T-helper 9 cell (primary cell): ENCODE results near the gene NT5C1A.

Experiments used
- DNase-seq: peaks from one replicate; pipeline ENCODE4 v3.0.0-alpha.2; 2020

NT5C1A gene

DNA sequence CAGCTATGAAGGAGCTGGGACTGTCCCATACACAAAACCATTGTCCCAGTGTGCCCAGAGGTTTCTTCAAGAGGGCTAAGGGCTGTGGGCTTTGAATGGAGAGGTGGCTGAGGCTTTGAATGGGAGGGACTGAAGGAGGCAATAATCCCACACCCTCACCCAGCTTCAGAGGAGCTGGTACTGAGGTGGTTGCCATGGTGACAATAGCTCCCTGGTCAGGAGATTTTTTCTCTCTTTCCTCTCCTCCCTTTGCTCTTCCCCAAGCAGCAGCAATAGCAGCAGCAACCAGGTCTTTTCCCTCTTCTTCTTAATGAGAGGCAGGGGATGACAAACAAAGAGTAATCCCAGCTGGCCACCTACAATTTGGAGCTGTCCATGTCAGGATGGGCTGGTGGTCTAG, 17.7 kb upstream of the NT5C1A start:
- DNase-seq: no peak

DNA sequence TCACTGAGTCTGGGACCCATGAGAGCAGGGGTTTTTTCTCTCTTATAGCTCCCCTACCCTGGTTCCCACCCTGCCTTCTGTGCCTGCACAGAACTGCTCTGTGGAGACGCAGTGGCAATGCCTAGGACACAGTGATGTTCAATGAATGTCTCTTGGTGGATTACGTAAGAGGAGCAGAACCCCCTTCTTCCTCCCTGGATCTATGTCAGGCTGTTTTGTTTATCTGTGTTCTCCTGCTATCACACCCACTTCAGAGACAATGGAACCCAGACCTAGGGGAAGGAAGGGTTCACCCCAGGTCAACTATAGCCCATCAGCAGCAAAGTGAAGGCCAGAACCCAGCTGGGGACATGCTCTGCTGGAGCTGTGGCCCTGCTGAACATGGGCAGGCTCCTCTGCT, 17.3 kb upstream of the NT5C1A start:
- DNase-seq: no peak

DNA sequence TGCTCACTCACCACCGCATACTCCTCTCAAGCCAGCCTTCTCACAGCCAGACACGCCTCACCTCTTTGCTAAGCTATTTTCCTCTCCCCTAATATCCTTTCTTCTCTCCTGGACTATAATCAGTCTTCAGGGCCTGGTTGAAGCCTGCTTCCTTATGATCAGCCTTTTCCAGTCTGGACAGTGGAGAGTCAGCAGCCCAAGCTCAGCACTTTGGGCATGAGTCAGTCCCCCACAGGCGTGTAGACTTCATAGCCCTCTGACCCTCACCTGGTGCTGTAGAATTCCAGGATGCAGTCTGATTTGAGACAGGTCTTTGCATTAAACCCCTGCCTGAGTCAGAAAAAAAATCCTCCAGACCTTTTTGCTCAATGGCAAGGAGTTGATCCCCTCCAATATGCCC, 16.8 kb upstream of the NT5C1A start:
- DNase-seq: no peak

DNA sequence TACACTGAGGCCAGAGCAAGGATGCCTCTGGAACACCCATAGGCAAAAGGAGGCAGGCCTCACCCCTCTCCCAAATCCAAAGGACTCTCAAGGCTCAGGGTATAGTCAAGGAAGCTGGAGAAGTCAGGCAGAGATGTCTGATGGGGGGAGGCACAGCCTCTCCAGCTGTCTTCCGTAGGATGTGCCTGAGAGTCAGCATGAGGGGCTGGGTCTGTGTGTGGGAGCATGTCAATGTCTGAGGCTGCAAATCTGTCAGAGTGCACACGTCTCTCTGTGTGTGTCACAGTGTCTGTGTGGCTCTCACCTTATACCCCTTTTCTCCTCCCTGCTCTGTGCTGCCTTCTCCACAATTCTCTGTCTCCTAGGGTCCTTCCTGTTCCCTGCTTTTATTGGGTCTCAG, 15.3 kb upstream of the NT5C1A start:
- DNase-seq: no peak

DNA sequence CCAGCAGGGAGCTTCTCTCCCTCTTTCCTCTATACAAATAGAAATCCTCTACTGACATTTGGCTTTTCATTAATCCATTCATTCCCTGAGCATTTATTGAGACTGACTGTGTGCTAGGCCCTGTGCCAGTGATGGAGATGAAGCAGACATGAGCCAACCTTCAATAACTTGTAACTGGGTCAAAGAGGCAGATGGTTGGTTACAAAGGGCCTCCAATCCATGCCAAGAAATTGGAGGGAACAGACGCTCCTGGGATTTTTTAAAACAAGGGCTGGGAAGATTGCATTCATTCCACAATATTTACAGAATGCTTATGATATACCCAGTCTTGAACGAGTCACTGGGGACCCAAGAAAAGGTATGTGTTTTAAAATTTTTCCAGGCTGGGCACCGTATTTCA, 13.2 kb upstream of the NT5C1A start:
- DNase-seq: no peak

DNA sequence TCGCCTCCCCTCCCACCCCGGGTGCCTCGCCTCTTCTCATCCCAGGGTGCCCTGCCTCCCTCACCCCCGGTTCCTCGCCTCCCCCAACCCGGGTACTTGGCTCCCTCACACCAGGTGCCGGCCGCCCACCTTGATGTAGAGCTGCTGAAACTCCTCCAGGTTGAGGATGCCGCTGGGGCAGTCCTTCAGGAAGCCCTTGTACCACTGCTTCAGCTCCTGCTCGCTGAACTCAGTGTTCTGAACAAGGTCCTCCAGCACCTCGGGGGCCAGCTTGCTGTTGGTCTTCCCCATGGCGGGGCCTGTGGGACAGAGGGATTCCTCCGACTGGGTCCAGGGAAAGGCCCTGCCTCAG, 12.4 kb upstream of the NT5C1A start:
- DNase-seq: no peak

DNA sequence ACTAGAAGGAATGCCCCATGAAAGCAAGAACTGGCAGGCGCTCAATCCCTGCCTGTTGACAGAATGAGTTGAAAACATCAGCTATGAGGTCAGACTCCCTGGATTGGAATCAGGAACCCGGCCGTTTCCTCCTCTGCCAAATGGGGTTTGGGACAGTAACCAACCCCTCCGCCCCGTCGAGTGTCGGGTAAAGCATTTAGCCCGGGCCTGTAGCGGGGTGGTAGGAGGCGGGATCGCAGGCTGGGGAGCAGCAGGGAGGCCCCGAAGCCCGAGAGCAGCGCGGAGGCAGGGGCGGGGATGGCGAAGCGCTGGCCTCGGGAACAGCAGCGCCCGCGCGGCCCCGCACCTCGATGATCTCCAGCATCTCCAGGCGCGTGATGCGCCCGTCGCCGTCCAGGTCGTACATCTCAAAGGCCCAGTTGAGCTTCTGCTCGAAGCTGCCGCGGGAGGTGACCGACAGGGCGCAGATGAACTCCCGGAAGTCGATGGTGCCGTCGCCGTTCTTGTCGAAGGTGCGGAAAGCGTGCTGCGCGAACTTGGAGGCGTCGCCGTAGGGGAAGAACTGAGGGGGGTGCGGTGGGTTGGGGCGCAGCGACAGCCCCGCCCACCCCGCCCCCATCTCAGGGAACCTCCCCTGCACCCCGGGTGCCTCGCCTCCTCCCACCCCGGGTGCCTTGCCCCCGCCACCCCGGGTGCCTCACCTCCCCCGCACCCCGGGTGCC, 11.8 kb upstream of the NT5C1A start:
- peak; percentile 43 for DNase-seq

DNA sequence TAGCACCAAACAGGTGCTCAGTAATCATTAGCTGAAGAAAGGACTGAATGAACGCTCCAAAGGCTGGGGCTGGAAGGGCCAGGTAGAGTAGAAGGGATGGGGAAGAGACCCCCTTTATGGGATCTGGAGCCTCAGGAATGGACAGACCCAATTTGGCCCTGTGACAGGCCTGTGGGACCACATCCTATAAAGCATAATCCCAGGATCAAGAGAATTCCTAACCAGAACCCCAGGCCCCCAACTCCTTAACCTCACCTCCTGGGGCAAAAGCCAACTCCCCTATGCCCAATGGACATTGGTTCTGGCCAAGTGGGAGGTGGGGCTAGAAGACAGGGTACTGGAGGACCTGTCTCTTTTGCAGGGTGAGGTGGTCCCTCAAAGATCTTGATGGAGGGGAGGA, 10.1 kb upstream of the NT5C1A start:
- no peak for DNase-seq

DNA sequence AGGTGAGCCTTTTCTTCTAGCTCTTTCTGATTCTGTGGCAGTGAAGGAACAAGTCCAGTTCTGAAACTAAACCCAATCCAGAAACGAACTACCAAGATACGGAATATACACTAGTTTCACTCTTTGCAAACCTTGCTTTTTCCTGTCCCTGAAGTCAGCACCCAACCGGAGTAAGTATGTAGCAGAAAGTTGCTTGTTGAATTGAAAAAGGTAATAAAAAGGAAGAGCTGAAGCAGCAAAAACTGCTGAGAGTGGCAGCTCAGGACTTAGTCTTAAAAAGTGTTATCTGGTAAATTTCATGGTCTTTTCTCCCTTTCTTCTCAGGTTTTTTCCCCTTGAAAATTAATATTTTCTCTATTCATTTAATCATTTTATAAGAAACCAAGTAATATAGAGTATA, 9.4 kb upstream of the NT5C1A start:
- DNase-seq: no peak

DNA sequence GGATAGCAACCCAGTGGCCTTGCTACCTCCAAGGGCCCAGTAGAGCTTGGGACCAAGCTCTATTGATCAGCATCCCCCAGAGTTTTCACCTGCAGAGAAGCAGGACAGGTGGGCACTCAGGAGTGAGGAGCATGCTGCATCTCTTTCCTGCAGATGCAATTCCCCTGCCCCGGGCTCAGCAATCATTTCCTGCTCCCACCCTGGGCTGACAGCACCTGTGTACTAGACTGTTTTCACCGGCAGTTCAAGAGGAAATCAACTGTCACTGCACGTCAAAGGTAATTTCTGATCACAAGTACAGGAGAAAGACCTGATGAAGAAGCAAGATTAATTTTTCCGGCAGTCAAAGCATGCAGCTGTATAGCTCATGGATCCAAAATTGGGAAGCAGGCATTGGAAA, 8.8 kb upstream of the NT5C1A start:
- no peak for DNase-seq

DNA sequence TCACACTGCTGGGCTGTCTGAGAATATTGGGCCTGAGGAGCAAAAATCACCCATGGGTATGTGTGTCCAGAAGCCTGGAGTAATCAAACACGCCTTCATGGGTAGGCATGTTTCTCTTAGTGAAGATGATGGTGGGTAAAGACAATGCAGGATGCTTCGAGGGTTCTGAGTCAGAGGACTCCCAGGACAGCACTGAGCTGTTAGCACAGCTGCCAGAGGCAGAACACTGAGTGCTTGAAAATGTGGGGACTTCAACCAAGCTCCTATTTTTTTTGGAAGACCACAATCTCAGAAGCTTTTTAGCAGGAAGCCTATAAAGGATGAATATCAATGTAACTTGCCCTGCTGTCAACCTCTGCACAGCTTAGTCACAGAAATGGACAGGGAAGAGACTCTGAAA, 7.9 kb upstream of the NT5C1A start:
- DNase-seq: no peak

DNA sequence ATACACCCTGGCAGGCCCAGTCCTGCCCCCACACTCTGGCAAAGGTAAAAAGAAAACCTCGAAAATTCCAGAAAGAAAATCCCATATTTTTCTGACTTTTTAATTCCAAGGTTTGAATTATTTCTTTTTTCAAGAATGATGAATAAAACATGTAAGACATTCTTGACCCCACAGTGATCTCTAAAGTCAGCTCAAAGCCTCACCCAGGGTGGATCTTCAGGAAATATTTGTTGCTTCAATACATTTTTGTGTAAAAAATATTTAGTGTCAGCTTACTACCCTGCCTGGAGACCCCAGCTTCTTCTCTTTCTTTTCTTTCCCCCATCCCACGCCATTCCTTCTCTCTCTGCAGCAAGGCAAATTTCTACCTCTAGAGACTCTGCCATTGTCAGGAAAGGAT, 7.0 kb upstream of the NT5C1A start:
- DNase-seq: no peak

DNA sequence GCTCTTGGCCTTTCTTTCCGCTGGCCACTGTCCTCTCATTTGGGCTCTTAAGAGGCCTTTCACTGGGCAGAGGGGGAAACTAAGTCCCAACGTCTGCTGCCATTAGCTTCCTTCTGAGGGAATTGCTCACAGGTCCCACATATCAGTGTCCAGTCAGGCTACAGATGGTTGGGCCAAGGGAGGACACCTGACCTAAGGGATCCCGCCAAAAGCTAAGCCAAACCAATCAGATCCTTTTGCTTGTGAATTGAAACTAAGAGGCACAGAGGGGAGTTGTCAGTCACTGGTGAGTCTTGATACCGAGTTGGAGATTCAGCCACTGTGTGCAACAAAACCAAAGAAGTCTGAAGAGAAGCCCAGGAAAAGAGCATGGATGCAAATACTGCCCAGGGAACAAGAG, 5.7 kb upstream of the NT5C1A start:
- no peak for DNase-seq

DNA sequence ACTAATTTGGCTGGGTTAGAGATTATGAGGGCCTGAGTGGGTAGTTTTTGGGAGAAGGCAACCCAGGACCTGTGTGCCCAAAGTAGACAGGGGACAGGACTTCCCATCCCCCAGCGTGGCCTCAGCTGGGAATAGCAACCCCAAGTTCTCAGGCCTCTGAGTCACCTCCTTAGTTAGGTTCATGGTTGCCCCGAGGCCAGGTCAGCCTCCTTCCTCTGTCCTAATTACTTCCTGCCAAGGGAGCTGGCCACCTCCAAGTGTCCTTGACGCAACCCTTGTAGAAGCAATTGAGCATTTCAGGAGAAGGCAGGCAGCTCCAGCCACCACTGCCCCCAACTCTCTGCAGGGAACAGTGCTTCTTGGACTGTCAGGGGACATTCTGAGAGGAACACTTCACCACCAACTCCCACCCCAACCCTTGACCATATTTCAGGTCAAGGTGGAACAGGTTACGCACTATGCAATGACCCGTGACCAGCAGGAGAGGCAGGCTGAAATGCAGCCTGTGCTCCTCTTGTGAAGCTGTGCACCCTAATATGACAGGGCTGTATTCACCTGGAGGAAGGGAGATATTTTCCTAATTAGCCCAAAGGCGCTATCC, 5.1 kb upstream of the NT5C1A start:
- DNase-seq: no peak

DNA sequence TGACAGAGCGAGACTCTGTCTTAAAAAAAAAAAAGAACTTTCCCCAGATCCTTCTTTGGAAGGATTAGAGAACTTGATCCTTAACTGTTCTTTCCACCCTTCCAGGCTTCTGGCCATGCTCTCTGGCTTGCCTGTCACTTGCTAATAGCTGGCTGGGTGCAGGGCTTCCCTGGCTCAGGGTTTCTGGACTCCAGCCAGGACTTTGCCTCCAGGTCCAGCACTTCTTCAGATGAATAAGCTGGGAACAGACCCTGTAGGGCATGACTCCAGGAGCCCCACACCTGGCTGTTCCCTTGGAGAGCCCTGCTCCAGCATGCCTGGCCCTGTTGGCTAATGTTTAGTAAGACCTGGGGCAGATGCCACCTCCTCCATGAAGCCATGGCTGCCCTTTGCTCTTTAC, 3.3 kb upstream of the NT5C1A start:
- no peak for DNase-seq

DNA sequence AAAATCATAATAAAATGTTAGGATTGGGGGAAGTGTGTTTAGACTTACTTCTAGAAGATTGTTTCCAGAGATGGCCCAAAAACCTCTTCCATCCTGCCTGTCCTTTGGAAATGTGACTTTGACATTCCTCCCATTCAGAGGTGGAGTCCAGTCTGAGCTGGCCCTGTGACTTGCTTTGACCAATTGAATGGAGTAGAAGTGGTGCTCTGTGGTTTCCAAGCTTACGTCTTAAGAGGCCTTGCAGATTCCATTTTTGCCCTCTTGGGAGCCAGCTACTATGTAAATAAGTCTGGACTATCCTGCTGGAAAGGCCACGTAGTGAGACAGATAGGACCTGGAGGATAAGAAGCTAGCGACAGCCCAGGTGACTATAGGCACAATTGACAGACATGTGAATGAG, 1.3 kb upstream of the NT5C1A start:
- DNase-seq: no peak

DNA sequence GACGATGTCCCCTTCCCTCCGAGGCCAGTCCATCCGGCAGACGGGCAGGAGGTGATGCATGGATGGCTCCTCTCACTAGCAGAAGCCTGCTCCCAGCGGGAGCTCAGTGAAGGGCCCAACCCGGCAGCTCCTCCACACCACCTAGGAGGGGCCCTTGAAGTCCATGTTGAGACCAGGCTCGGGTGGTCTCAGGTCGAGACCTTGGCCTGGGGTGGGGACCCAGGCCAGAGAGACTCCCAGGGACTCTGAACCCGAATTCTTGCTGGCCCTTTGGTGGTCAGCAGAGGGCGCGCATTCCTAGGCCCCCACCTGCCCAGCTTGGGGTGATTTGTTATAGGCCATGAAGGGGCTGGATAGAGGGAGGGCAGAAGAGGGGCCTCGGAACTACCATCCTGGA, 642 bp upstream of the NT5C1A start:
- DNase-seq: no peak

DNA sequence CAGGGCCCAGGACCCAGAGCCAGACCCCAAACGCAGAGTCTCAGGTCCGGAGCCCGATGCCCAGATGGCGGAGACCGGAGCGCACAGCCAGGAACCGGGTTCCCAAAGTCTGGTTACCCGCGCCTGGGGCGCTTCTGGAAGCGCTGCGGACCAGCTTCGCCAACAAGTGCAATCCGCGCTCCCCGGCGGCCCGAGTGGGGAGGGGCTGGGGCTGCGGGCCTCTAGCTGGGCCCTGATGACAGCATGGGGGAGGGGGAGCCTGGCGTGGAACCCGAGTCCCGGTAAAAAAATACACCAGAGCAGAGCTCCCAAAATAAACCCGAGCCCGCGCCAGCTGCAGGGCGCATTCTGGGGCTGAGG, 494 bp downstream of the NT5C1A start:
- DNase-seq: no peak

DNA sequence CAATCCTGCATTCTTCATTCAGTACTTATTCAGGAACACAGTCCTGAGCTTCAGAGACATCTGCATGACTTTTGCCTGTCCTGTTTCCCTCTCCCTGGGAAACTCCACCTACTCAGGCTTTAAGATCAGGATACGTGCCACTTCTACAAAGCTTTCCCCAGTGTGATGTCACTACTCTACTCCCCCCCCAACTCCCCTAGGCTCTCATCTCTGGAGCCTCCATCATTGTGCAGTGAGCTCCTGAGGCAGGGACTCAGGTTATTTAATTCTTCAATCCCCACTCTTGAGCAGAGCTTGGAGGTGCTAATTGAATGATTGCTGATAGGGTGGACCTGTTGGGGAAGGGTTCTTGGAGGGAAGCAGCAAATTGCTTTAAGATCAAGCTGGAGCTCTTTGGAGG, 1.2 kb downstream of the NT5C1A start:
- DNase-seq: no peak

DNA sequence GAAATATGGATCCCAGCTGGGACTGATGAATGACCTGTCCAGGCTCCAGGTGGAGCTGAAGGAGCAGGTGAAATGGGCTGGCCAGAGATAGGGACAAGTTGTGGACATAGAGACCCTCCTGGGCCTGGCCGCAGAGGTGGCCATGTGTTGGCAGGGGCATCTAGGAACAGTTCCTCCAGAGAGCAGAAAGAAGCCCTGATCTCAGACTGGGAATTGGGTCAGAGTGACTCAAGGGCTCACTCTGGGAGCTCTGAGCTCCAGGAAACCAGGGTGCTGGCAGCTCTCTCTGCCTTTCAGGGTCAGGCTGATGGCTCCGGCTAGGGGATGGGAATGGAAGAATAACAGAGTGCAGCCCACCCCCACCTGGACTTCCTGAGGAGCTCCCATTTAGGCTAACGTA, 3.0 kb downstream of the NT5C1A start:
- no peak for DNase-seq

DNA sequence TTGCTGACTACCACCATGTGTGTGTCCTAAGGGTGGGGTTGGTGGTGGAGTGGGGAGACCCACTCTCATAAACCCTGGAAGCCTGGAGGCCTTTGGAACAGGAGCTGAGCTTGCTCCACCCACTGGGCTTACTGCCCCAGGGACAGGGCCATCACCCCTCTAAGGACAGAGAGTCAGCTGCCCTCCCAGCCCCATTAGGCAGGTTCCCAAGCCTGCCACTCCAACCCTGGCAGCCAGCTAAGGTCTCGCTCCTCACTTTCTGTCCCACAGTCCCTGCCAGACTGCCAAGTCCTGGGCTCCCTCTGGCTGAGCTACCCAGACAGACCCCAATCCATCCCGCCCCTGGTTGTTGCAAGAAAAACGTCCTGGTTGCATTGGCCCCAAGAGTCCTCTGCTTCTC, 3.8 kb downstream of the NT5C1A start:
- no peak for DNase-seq

DNA sequence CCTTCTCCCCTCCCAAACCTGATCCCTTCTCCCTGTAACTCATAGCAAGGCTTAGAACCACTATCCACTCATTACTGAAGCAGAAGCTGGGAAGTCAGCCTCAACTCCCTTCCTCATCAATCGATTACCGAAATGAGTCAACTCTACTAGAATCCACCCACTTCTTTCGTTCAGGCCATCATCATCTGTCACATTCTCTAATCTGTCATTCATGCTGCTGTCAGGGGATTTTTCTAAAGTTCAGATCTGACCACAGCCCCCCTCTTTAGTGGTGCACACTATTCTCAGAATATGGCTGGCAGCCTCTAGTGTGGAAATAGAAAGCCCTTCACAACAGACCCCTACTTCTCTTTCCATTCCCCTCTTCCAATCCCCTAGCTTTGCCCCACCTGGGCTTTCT, 5.1 kb downstream of the NT5C1A start:
- DNase-seq: no peak

DNA sequence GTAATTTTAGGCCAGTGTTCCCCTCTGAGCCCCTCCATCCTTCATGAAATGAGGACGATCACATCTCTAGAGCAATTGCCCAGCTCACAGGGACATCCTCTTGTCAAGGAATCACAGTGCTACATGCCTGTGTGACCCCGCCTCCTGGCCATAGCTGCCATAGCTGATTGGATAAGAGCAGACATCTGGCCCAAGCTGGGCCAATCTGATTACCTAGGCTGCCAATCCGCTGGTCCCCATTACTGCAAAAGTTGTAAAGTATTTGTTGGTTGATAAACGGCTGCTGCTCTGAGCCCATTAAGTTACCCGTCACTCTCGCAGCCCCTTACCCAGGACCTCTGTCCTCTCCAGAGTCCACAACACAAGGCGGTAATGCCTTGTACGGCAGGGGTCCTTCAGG, 8.3 kb downstream of the NT5C1A start:
- no peak for DNase-seq

DNA sequence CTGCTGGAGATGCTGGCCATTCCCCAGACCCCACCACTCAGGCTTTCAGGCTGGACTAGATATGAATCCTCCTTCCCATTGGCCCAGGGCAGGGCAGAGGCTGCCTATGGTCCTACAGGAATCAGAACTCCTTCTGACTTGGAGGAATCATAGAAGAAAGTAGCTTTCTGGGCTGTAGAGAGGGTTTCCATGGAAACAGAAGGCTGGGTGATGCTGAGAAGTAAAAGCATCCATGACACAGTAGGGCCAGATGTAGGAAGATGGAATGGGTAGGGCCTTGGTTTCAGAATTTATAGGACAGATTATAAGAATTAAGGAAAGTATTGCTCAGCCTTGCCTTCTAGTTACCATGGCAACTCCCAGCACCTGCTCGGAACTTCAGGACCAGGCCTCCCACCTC, 9.0 kb downstream of the NT5C1A start:
- DNase-seq: no peak

DNA sequence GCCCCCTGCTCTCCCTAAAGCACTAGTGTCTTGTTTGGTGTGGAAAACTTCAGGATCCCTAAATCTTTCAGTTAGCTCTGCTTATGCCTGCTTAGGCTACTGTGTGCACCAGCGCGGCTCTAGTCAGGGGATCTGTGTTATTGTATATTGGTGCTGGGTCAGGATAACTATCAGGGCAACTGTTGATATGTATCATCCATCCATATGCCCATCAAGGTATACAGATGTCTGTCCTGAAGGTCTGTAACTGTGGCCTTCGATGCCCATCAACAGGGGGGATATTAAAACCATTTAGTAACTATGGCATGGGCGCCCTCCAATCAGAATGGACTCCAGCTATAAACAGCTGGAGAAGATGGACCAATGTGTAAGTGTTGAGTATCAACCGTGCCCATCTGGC, 12.4 kb downstream of the NT5C1A start:
- DNase-seq: no peak

DNA sequence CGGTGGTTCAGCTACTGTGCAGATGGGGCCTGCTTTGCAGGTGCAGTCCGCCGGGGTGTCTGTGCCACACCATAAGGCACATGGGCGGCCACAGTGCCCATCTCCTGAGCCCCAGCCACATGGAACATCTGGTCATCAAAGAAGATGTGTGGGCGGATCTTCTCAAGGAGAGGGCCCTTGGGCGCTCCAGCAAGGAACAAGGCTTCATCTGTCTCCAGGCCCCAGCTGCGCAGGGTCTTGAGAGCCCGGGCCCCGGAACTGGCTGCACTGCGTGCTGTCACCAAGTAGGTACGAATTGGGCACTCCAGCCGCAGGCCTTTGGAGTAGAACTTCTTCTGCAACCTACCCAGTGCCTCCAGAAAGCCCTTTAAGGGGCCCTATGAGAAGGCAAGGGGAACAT, 12.8 kb downstream of the NT5C1A start:
- DNase-seq: no peak
